Measurements from ENCODE around the gene SCN1B. TPM values are rescaled to one million over a fixed set of nuclear protein-coding genes. Genes with fewer than 3 reads are reported as not detected.

Gene SCN1B
- polyA plus RNA-seq, 1 donor from 2014 or later = 1.5 TPM

DNA sequence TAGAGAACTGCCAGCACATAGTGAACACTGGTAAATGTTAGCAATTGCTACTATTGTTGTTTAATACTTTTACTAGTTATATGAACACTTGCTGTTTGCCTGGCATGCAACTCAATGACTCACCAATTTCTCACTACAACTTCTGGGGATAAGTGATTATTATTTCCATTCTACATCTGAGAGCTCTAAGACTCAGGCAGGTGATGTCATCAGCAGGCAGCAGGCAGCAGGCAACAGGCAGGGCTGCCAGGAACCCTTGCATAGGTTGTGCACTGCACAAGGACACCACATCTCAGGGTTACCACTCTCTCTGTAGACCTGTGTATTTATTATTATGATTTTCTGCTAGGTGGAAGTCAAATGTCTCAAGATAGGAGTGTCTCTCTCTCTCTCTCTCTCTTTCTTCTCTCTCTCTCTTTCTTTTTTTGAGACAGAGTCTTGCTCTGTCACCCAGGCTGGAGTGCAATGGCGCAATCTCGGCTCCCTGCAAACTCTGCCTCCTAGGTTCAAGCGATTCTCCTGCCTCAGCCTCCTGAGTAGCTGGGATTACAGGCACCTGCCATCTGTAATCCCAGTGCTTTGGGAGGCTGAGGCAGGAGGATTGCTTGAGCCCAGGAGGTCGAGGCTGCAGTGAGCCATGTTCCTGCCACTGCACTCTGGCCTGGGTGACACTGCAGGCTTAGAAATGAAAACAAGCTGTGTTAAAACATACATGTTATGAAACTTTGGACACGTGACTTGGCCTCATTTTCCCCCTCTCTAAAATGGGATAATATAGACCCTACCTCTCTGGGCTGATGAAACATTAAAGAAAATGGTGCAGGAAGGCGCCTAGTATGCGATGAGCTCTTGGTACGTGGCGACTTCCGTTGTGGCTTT lies 33.9 kb downstream of the SCN1B start:
- H3K9me2 ChIP-seq (ENCODE audit: insufficient read depth, low read length) = no peaks in the 10 kb centered on the region

DNA sequence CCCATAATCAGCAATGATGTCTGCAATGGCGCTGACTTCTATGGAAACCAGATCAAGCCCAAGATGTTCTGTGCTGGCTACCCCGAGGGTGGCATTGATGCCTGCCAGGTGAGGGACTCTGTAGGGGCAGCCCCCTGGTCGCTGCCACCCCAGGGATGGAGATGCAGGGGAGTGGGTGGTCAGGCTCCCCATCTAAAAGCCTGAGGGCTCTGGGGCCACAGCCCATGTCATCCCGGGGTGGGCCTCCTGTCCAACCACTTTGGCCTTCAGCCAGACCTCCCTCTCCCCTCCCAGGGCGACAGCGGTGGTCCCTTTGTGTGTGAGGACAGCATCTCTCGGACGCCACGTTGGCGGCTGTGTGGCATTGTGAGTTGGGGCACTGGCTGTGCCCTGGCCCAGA lies 35.3 kb downstream of the SCN1B start:
- H3K36me3 ChIP-seq (ENCODE audit: insufficient read depth, low read length) = no peaks in the 10 kb centered on the region
- H3K4me2 ChIP-seq (ENCODE audit: low read length) = no peak overlapping the region
- H3K9me3 ChIP-seq (ENCODE audit: low read length) = no peaks in the 10 kb centered on the region
- H3K9ac ChIP-seq (ENCODE audit: low read length) = no peak overlapping the region
- no peak overlapping the region for H3K4me3 ChIP-seq (ENCODE audit: low read length)
- H3F3A ChIP-seq (ENCODE audit: insufficient read depth, low read length, poor library complexity, severe bottlenecking) = no peaks in the 10 kb centered on the region
- no peak overlapping the region for H2AFZ ChIP-seq (ENCODE audit: low read depth, low read length)
- no peaks in the 10 kb centered on the region for H3K27me3 ChIP-seq (ENCODE audit: insufficient read depth, low read depth, low read length)
- H4K20me1 ChIP-seq (ENCODE audit: insufficient read depth) = no peaks in the 10 kb centered on the region
- TF ChIP-seq, protein P1, sequence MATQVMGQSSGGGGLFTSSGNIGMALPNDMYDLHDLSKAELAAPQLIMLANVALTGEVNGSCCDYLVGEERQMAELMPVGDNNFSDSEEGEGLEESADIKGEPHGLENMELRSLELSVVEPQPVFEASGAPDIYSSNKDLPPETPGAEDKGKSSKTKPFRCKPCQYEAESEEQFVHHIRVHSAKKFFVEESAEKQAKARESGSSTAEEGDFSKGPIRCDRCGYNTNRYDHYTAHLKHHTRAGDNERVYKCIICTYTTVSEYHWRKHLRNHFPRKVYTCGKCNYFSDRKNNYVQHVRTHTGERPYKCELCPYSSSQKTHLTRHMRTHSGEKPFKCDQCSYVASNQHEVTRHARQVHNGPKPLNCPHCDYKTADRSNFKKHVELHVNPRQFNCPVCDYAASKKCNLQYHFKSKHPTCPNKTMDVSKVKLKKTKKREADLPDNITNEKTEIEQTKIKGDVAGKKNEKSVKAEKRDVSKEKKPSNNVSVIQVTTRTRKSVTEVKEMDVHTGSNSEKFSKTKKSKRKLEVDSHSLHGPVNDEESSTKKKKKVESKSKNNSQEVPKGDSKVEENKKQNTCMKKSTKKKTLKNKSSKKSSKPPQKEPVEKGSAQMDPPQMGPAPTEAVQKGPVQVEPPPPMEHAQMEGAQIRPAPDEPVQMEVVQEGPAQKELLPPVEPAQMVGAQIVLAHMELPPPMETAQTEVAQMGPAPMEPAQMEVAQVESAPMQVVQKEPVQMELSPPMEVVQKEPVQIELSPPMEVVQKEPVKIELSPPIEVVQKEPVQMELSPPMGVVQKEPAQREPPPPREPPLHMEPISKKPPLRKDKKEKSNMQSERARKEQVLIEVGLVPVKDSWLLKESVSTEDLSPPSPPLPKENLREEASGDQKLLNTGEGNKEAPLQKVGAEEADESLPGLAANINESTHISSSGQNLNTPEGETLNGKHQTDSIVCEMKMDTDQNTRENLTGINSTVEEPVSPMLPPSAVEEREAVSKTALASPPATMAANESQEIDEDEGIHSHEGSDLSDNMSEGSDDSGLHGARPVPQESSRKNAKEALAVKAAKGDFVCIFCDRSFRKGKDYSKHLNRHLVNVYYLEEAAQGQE (IDR thresholded peaks at IDR 0.05; ENCODE audit: borderline replicate concordance) = no peak
- TF ChIP-seq MXI1 (conservative IDR thresholded peaks at IDR 0.05; ENCODE audit: poor library complexity, severe bottlenecking) = no peak
- no peaks in the 10 kb centered on the region for H3K9me2 ChIP-seq (ENCODE audit: insufficient read depth, low read length)
- H3K27ac ChIP-seq (ENCODE audit: low read length) = no peak overlapping the region
- H3K79me2 ChIP-seq (replicated peaks; ENCODE audit: insufficient read depth, low read length) = no peaks in the 10 kb centered on the region

More for the DNA sequence above, 33.9 kb downstream of the SCN1B start:
- Histone ChIP-seq H4K20me1 (ENCODE audit: insufficient read depth) (no peaks in the 10 kb centered on the region), H3K79me2 (replicated peaks; ENCODE audit: insufficient read depth, low read length) (no peaks in the 10 kb centered on the region), H3K4me3 (ENCODE audit: low read length) (no peak overlapping the region), H3K27ac (ENCODE audit: low read length) (no peak overlapping the region), H3F3A (ENCODE audit: insufficient read depth, low read length, poor library complexity, severe bottlenecking) (no peaks in the 10 kb centered on the region), H2AFZ (ENCODE audit: low read depth, low read length) (no peak overlapping the region), H3K4me2 (ENCODE audit: low read length) (no peak overlapping the region), H3K9ac (ENCODE audit: low read length) (no peak overlapping the region), H3K36me3 (ENCODE audit: insufficient read depth, low read length) (no peaks in the 10 kb centered on the region), H3K9me3 (ENCODE audit: low read length) (no peaks in the 10 kb centered on the region), H3K27me3 (ENCODE audit: insufficient read depth, low read depth, low read length) (no peaks in the 10 kb centered on the region)
- TF ChIP-seq, protein P1 (IDR thresholded peaks at IDR 0.05; ENCODE audit: borderline replicate concordance) = no peak
- TF ChIP-seq, protein P2, sequence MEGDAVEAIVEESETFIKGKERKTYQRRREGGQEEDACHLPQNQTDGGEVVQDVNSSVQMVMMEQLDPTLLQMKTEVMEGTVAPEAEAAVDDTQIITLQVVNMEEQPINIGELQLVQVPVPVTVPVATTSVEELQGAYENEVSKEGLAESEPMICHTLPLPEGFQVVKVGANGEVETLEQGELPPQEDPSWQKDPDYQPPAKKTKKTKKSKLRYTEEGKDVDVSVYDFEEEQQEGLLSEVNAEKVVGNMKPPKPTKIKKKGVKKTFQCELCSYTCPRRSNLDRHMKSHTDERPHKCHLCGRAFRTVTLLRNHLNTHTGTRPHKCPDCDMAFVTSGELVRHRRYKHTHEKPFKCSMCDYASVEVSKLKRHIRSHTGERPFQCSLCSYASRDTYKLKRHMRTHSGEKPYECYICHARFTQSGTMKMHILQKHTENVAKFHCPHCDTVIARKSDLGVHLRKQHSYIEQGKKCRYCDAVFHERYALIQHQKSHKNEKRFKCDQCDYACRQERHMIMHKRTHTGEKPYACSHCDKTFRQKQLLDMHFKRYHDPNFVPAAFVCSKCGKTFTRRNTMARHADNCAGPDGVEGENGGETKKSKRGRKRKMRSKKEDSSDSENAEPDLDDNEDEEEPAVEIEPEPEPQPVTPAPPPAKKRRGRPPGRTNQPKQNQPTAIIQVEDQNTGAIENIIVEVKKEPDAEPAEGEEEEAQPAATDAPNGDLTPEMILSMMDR (IDR thresholded peaks at IDR 0.05; ENCODE audit: poor library complexity, severe bottlenecking) = no peak
- TF ChIP-seq EZH2 (IDR thresholded peaks at IDR 0.05; ENCODE audit: borderline replicate concordance, insufficient read depth, low read length, poor library complexity, severe bottlenecking) (no peak), SMC3 (conservative IDR thresholded peaks at IDR 0.05; ENCODE audit: poor library complexity) (no peak), RAD21 (conservative IDR thresholded peaks at IDR 0.05) (no peak), POLR2AphosphoS5 (IDR thresholded peaks at IDR 0.05) (no peak), EP300 (conservative IDR thresholded peaks at IDR 0.05; ENCODE audit: poor library complexity, severe bottlenecking) (no peak), TAF1 (IDR thresholded peaks at IDR 0.05; ENCODE audit: low read depth) (no peak)

All from neural cell (in vitro differentiated cells).